Measurements from ENCODE around the gene PSG4. TPM values are rescaled to one million over a fixed set of nuclear protein-coding genes. Genes with fewer than 3 reads are reported as not detected.
"Not testable (repeated sequence)": the region's sequence is repeated elsewhere in the genome, so short reads cannot be mapped to it uniquely, and the experiment has no call there.

Gene PSG4
- total and polyA plus RNA-seq, 3 experiments from 2014 or later = not detected

- H3K4me3 ChIP-seq (ENCODE audit: low read length); H3K27me3 ChIP-seq (ENCODE audit: insufficient read depth, low read length, poor library complexity, severe bottlenecking); H3K36me3 ChIP-seq (ENCODE audit: insufficient read depth, low read length); CTCF ChIA-PET; H3K36me3 Mint-ChIP-seq; H3K9me3 ChIP-seq (ENCODE audit: low read length); H3K4me1 Mint-ChIP-seq; H3K4me1 ChIP-seq (ENCODE audit: insufficient read depth, low read length); DNase-seq; POLR2A ChIA-PET; H3K27ac Mint-ChIP-seq; H3K27me3 Mint-ChIP-seq; H3K27ac ChIP-seq (ENCODE audit: low read depth, low read length); H3K4me3 Mint-ChIP-seq: not testable (repeated sequence)
- peaks cover 12 to 27% (median 23%) of the 10 kb centered on the region in 5 donors for H3K9me3 Mint-ChIP-seq
Observed at GRCh38 chr19:43235686-43236085, 30.2 kb upstream of the PSG4 start.

GRCh38 chr19:43229315-43229714, 23.9 kb upstream of the PSG4 start:
- no peaks in the 10 kb centered on the region for H3K4me1 Mint-ChIP-seq
- no peaks in the 10 kb centered on the region for H3K36me3 ChIP-seq (ENCODE audit: insufficient read depth, low read length)
- no peak overlapping the region for H3K27ac Mint-ChIP-seq
- H3K4me1 ChIP-seq (ENCODE audit: insufficient read depth, low read length) = no peaks in the 10 kb centered on the region
- ChIA-PET CTCF (no interaction called here), POLR2A (no interaction called here)
- H3K27me3 Mint-ChIP-seq = peaks cover 1 to 4% of the 10 kb centered on the region in 2 donors
- H3K4me3 Mint-ChIP-seq = no peak overlapping the region
- no peaks in the 10 kb centered on the region for H3K27me3 ChIP-seq (ENCODE audit: insufficient read depth, low read length, poor library complexity, severe bottlenecking)
- H3K4me3 ChIP-seq (ENCODE audit: low read length) = no peak overlapping the region
- H3K9me3 ChIP-seq (ENCODE audit: low read length) = peaks cover 14% of the 10 kb centered on the region
- no peak overlapping the region for H3K27ac ChIP-seq (ENCODE audit: low read depth, low read length)
- peaks cover 23 to 71% (median 64%) of the 10 kb centered on the region in 5 donors for H3K9me3 Mint-ChIP-seq
- no peak for DNase-seq
- no peaks in the 10 kb centered on the region for H3K36me3 Mint-ChIP-seq

- H3K27me3 ChIP-seq (ENCODE audit: insufficient read depth, low read length, poor library complexity, severe bottlenecking); H3K4me1 Mint-ChIP-seq; H3K36me3 ChIP-seq (ENCODE audit: insufficient read depth, low read length); H3K27ac Mint-ChIP-seq; H3K36me3 Mint-ChIP-seq; H3K27me3 Mint-ChIP-seq; DNase-seq; H3K4me3 Mint-ChIP-seq; POLR2A ChIA-PET; H3K4me1 ChIP-seq (ENCODE audit: insufficient read depth, low read length); CTCF ChIA-PET; H3K27ac ChIP-seq (ENCODE audit: low read depth, low read length); H3K4me3 ChIP-seq (ENCODE audit: low read length): not testable (repeated sequence)
- H3K9me3 ChIP-seq (ENCODE audit: low read length) = peaks cover 14% of the 10 kb centered on the region
- H3K9me3 Mint-ChIP-seq = peaks cover 23 to 72% (median 60%) of the 10 kb centered on the region in 5 donors
Observed at GRCh38 chr19:43228730-43229129, 23.3 kb upstream of the PSG4 start.

GRCh38 chr19:43226986-43227385, 21.5 kb upstream of the PSG4 start:
- H3K9me3 ChIP-seq (ENCODE audit: low read length) = peaks cover 14% of the 10 kb centered on the region
- H3K4me3 ChIP-seq (ENCODE audit: low read length); H3K36me3 Mint-ChIP-seq; H3K36me3 ChIP-seq (ENCODE audit: insufficient read depth, low read length); H3K27me3 ChIP-seq (ENCODE audit: insufficient read depth, low read length, poor library complexity, severe bottlenecking); H3K4me1 Mint-ChIP-seq; H3K4me1 ChIP-seq (ENCODE audit: insufficient read depth, low read length); DNase-seq; H3K27ac Mint-ChIP-seq; CTCF ChIA-PET; H3K4me3 Mint-ChIP-seq; POLR2A ChIA-PET; H3K27ac ChIP-seq (ENCODE audit: low read depth, low read length); H3K27me3 Mint-ChIP-seq: not testable (repeated sequence)
- H3K9me3 Mint-ChIP-seq = peaks cover 23 to 70% (median 57%) of the 10 kb centered on the region in 5 donors

DNA sequence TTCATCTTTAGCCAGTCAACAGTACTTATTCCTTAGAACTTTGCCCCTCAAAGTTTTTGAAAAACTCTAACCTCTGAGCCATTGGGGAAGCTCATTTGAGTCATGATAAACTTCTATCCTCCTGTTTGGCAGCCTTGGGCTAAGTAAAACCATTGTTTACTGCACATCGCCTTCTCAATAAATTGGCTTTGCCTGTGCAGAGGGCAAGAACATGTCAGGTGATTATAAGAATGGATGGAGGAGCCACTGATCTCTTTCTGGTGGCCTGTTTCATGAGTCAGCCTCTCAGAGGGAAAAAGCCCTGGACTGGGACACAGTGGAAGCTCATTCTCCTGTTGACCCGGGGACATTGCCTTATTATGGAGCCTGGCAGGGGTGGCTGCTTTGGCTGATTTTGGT, 19.4 kb upstream of the PSG4 start:
- H3K4me3 Mint-ChIP-seq = no peak overlapping the region
- Histone ChIP-seq H3K27ac (ENCODE audit: low read depth, low read length) (no peak overlapping the region), H3K4me3 (ENCODE audit: low read length) (no peak overlapping the region), H3K36me3 (ENCODE audit: insufficient read depth, low read length) (no peaks in the 10 kb centered on the region), H3K4me1 (ENCODE audit: insufficient read depth, low read length) (no peaks in the 10 kb centered on the region), H3K9me3 (ENCODE audit: low read length) (peaks cover 14% of the 10 kb centered on the region), H3K27me3 (ENCODE audit: insufficient read depth, low read length, poor library complexity, severe bottlenecking) (no peaks in the 10 kb centered on the region)
- peaks cover 0 to 5% of the 10 kb centered on the region in 2 donors for H3K27me3 Mint-ChIP-seq
- ChIA-PET POLR2A (no interaction called here), CTCF (no interaction called here)
- H3K27ac Mint-ChIP-seq = no peak overlapping the region
- no peaks in the 10 kb centered on the region for H3K4me1 Mint-ChIP-seq
- H3K36me3 Mint-ChIP-seq = no peaks in the 10 kb centered on the region
- H3K9me3 Mint-ChIP-seq = peaks cover 16 to 53% (median 40%) of the 10 kb centered on the region in 5 donors
- DNase-seq = no peak

DNA sequence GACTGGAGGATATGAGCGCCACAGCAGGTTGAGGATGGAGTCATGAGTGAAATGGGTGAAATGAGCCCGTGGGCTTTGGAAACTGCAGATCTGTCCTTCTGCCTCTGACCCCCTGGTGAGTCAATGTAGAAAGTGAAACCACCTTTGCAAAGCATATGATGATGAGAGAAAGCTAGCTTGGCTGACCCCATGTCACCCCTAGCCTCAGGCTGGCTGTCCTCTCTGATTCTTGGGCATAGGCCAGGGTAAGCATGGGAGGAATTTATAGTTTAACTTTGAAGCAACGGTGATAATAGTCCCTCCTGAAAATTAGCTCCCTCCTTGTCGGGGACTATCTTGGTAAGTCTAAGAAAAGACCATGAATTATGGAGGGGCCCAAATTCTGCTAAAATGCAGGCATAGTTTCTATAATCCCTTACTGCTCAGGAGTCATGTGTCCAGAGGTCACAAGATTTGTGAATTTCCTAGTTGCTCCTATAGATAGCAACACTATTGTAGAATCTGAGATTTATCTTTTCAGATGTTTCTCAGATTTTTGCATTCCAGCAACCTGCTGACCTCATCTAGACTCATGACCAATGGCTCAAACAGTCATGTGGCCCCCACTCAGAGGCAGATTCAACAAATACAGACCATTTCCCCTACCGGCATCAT, 18.9 kb upstream of the PSG4 start:
- CTCF ChIA-PET, H3K27me3 Mint-ChIP-seq: not testable (repeated sequence)
- H3K9me3 Mint-ChIP-seq = peaks cover 12 to 48% (median 35%) of the 10 kb centered on the region in 5 donors

DNA sequence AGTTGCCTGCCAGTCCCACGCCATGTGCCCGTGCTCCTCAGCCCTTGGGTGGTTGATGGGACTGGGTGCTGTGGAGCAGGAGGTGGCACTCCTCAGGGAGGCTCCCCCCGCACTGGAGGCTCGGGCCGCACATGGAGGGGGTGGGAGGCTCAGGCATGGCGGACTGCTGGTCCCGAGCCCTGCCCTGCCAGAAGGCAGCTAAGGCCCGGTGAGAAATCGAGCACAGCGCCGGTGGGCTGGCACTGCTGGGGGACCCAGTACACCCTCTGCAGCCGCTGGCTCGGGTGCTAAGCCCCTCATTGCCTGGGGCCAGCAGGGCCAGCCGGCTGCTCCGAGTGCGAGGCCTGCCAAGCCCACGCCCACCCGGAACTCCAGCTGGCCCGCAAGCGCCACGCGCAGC, 16.5 kb upstream of the PSG4 start:
- H3K9me3 ChIP-seq (ENCODE audit: low read length); H3K27me3 Mint-ChIP-seq; H3K27me3 ChIP-seq (ENCODE audit: insufficient read depth, low read length, poor library complexity, severe bottlenecking); CTCF ChIA-PET; H3K27ac ChIP-seq (ENCODE audit: low read depth, low read length); POLR2A ChIA-PET; DNase-seq; H3K27ac Mint-ChIP-seq; H3K36me3 Mint-ChIP-seq; H3K4me3 ChIP-seq (ENCODE audit: low read length); H3K4me3 Mint-ChIP-seq; H3K36me3 ChIP-seq (ENCODE audit: insufficient read depth, low read length); H3K4me1 ChIP-seq (ENCODE audit: insufficient read depth, low read length); H3K4me1 Mint-ChIP-seq: not testable (repeated sequence)
- peaks cover 0 to 27% (median 25%) of the 10 kb centered on the region in 5 donors for H3K9me3 Mint-ChIP-seq

More for the DNA sequence above, 18.9 kb upstream of the PSG4 start:
- H3K9me3 ChIP-seq (ENCODE audit: low read length) = peaks cover 11% of the 10 kb centered on the region
- H3K27me3 ChIP-seq (ENCODE audit: insufficient read depth, low read length, poor library complexity, severe bottlenecking); H3K36me3 ChIP-seq (ENCODE audit: insufficient read depth, low read length); H3K4me3 ChIP-seq (ENCODE audit: low read length); H3K4me1 Mint-ChIP-seq; H3K27ac Mint-ChIP-seq; DNase-seq; H3K27ac ChIP-seq (ENCODE audit: low read depth, low read length); POLR2A ChIA-PET; H3K36me3 Mint-ChIP-seq; H3K4me3 Mint-ChIP-seq; H3K4me1 ChIP-seq (ENCODE audit: insufficient read depth, low read length): not testable (repeated sequence)

DNA sequence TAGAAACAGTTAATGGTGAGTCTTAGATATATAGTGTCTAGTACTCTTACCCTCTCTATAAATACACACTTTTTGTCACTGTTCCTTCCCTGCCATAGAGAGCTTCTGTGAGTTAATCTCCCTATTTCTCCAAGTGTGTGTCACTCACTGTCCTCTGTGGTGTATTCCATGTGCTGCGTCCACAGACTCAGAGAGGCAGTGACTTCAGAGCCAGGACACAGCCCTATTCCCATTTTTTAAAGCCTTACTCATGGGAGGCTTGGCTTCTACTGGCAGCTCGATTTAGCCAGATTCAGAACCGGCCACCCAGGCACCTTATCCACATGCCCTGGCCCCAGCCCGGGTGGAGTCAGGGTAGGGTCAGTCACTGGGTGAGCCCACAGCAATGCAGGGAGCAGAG, 13.7 kb upstream of the PSG4 start:
- Mint-ChIP-seq H3K9me3 (peaks cover 0 to 12% (median 4%) of the 10 kb centered on the region in 5 donors), H3K27me3 (peaks cover 2 to 14% of the 10 kb centered on the region in 2 donors), H3K27ac (peak overlapping the region in 1 of 8 donors; percentile 73)
- POLR2A ChIA-PET; DNase-seq; H3K27ac ChIP-seq (ENCODE audit: low read depth, low read length); H3K36me3 Mint-ChIP-seq; H3K4me1 ChIP-seq (ENCODE audit: insufficient read depth, low read length); H3K9me3 ChIP-seq (ENCODE audit: low read length); H3K27me3 ChIP-seq (ENCODE audit: insufficient read depth, low read length, poor library complexity, severe bottlenecking); H3K4me3 Mint-ChIP-seq; CTCF ChIA-PET; H3K4me1 Mint-ChIP-seq; H3K4me3 ChIP-seq (ENCODE audit: low read length); H3K36me3 ChIP-seq (ENCODE audit: insufficient read depth, low read length): not testable (repeated sequence)

DNA sequence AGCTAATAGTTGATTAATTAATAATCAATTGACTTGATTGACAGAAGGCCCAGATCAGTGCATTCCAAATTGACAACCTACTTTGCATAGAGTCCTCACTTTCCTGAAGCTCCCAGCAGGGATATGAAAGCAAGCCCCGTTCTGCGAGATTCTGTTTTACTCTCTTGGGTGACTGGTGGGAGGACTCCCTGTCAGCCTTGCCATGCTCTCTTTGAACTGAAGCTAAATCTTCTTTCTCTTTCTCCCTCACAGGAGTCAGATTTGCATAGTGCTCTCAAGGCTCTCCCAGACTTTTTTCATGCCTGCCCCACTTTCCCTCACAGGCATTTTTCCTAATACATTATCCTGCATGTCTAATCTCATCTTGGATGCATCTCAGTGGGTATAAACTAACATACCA, 10.4 kb upstream of the PSG4 start:
- H3K4me3 Mint-ChIP-seq = not testable (repeated sequence)

More for the DNA sequence above, 10.4 kb upstream of the PSG4 start:
- H3K36me3 Mint-ChIP-seq; H3K4me3 ChIP-seq (ENCODE audit: low read length); H3K4me1 ChIP-seq (ENCODE audit: insufficient read depth, low read length); H3K27me3 ChIP-seq (ENCODE audit: insufficient read depth, low read length, poor library complexity, severe bottlenecking); CTCF ChIA-PET; DNase-seq; H3K27ac ChIP-seq (ENCODE audit: low read depth, low read length); H3K9me3 ChIP-seq (ENCODE audit: low read length); H3K27ac Mint-ChIP-seq; H3K36me3 ChIP-seq (ENCODE audit: insufficient read depth, low read length); H3K9me3 Mint-ChIP-seq; POLR2A ChIA-PET; H3K4me1 Mint-ChIP-seq: not testable (repeated sequence)
- H3K27me3 Mint-ChIP-seq = peaks cover 2 to 15% of the 10 kb centered on the region in 2 donors

All from CD8-positive, alpha-beta memory T cell (primary cell).